Subcutaneous adipose tissue (tissue), 4 donors: ENCODE results near the gene UBASH3A. TPM values are rescaled to one million over a fixed set of nuclear protein-coding genes. Genes with fewer than 3 reads are reported as not detected.

Experiments
- CTCF ChIP-seq: fragments of 450-650 bp; IDR thresholded peaks from one replicate; pipeline ENCODE4 v1.5.1; 2016; ENCODE audit warnings: low read depth, mild to moderate bottlenecking, control low read depth, antibody characterized with exemption, moderate library complexity
- total RNA-seq, 4 donors: library from RNA; depleted of rRNA; stranded (reverse); fragments of >200 nt; gene quantifications; one replicate each; pipeline ENCODE4 v1.1.0, GENCODE V29; 2016

The UBASH3A gene
- total RNA-seq, 4 donors from 2014 or later, result 0.38 to 1.2 (median 0.66) TPM; not detected in 1

- TF ChIP-seq CTCF, result no peak
These were observed 24.1 kb upstream of the UBASH3A start for GRCh38 chr21:42379426-42380215.

- no peak for TF ChIP-seq CTCF
These were observed 22.2 kb upstream of the UBASH3A start for GRCh38 chr21:42381347-42381984.

- TF ChIP-seq CTCF, result no peak
These were observed 20.8 kb upstream of the UBASH3A start for GRCh38 chr21:42382915-42383314.

- TF ChIP-seq CTCF, result no peak
These were observed 20.4 kb upstream of the UBASH3A start for GRCh38 chr21:42383331-42383730.

- TF ChIP-seq CTCF, result no peak
These were observed 19.4 kb upstream of the UBASH3A start for GRCh38 chr21:42384156-42384945.

GRCh38 chr21:42384989-42385388, 18.7 kb upstream of the UBASH3A start:
- TF ChIP-seq CTCF, result no peak

- no peak for TF ChIP-seq CTCF
These were observed 18.1 kb upstream of the UBASH3A start for GRCh38 chr21:42385619-42386018.
